Stimulated activated naive CD8-positive, alpha-beta T cell treated with anti-CD3 and anti-CD28 coated beads, Interleukin-15, Interleukin-2, amounts not matched to agents 100 ng/mL and 50 ng/mL, for 24 hours (primary cell): ENCODE results near the gene PKN1.

ENCODE experiments used
- H3K27ac Mint-ChIP-seq: one replicate; pipeline ENCODE4 v1.8.0; 2021; ENCODE audit warnings: mild to moderate bottlenecking, mixed read lengths
- H3K27me3 Mint-ChIP-seq: one replicate; pipeline ENCODE4 v1.8.0; 2021; ENCODE audit warnings: mixed read lengths
- H3K36me3 Mint-ChIP-seq: one replicate; pipeline ENCODE4 v1.8.0; 2021; ENCODE audit warnings: low read depth, mixed read lengths
- H3K4me1 Mint-ChIP-seq: one replicate; pipeline ENCODE4 v1.8.0; 2021; ENCODE audit warnings: low read depth, mixed read lengths
- H3K4me3 Mint-ChIP-seq: one replicate; pipeline ENCODE4 v1.8.0; 2021; ENCODE audit warnings: mild to moderate bottlenecking, mixed read lengths
- H3K9me3 Mint-ChIP-seq: one replicate; pipeline ENCODE4 v1.8.0; 2021; ENCODE audit warnings: mixed read lengths

The PKN1 gene

GRCh38 chr19:14476327-14476672 lies 43.2 kb downstream of the PKN1 start:
- H3K4me1 Mint-ChIP-seq, result peaks cover 33% of the 10 kb centered on the region
- H3K27me3 Mint-ChIP-seq, result peaks cover 14% of the 10 kb centered on the region
- H3K27ac Mint-ChIP-seq, result no peak overlapping the region
- no peaks in the 10 kb centered on the region for H3K36me3 Mint-ChIP-seq
- H3K4me3 Mint-ChIP-seq, result no peak overlapping the region
- no peaks in the 10 kb centered on the region for H3K9me3 Mint-ChIP-seq

- Mint-ChIP-seq H3K27me3 (peaks cover 14% of the 10 kb centered on the region), H3K4me3 (no peak overlapping the region), H3K4me1 (peaks cover 33% of the 10 kb centered on the region), H3K27ac (peak overlapping the region; percentile 43), H3K9me3 (no peaks in the 10 kb centered on the region), H3K36me3 (no peaks in the 10 kb centered on the region)
These were observed 43.7 kb downstream of the PKN1 start for GRCh38 chr19:14476673-14477401.

DNA sequence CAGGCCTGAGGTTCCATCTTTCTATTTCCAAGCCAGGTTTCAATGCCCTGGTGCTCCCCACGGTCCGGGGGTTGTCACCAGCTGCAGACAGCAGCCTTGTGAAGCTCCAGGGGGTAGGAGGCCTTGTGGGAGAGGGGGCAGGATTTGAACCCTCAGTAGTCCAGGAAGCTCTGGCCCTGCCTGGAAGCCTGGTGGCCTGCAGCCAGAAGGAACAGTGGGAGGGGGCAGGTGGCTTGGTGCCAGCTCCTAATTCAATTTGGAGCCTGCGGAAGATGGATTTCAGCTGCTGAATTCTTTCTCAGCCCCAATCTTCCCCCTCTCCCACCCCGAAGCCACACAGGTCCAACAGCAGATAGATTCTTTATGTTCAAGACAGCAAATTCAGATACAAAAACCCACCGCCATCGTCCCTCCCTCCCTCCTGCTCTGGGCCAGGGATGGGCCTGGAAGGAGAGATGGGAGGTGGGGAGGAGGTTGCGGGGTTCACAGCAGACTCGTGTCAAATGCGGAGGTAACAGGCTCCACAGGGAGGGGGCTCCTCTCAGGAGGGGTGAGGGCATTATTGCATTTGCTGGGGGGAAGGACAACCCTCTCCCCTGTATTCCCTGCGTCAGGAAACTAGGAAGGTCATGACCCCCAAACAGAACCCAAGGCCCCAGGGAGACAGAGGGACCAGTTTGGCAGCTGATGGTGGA lies 44.5 kb downstream of the PKN1 start:
- H3K4me3 Mint-ChIP-seq, result no peak overlapping the region
- H3K9me3 Mint-ChIP-seq, result no peaks in the 10 kb centered on the region
- peaks cover 33% of the 10 kb centered on the region for H3K4me1 Mint-ChIP-seq
- H3K27me3 Mint-ChIP-seq, result peaks cover 14% of the 10 kb centered on the region
- no peaks in the 10 kb centered on the region for H3K36me3 Mint-ChIP-seq
- H3K27ac Mint-ChIP-seq, result no peak overlapping the region

GRCh38 chr19:14478113-14478545 lies 45.0 kb downstream of the PKN1 start:
- Mint-ChIP-seq H3K27me3 (peaks cover 10% of the 10 kb centered on the region), H3K4me1 (peaks cover 29% of the 10 kb centered on the region), H3K9me3 (no peaks in the 10 kb centered on the region), H3K27ac (no peak overlapping the region), H3K4me3 (no peak overlapping the region), H3K36me3 (no peaks in the 10 kb centered on the region)

DNA sequence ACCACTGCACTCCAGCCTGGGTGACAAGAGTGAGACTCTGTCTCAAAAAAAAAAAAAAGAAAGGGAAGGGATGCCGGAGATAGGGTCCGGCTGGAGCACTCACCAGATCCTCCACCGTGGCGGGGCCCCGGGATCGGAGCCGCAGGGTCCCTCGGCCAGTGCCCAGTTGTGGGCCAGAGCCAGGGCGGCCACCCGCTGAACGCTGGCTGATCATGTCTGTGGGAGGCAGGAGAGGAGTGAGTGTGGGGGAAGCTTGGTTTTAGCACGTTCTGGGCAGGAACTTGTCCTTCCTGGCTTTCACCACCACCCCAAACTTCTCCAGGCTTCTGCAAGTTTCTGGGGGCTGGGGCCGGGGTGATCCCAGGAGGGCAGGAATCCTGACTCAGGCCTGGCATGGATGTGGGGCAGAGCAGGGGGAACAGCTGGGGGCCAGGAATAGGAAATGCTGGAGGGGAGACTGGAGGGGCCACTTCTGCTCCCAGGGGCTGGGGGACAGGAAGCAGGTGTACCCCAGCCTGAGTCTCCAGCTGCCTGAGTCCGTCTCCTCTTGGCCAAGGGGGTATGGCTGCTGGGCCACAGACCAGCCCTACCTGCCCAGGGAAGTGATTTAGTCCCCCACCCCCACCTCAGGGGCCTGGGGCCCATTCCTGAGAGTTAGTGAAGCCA lies 46.3 kb downstream of the PKN1 start:
- no peaks in the 10 kb centered on the region for H3K36me3 Mint-ChIP-seq

DNA sequence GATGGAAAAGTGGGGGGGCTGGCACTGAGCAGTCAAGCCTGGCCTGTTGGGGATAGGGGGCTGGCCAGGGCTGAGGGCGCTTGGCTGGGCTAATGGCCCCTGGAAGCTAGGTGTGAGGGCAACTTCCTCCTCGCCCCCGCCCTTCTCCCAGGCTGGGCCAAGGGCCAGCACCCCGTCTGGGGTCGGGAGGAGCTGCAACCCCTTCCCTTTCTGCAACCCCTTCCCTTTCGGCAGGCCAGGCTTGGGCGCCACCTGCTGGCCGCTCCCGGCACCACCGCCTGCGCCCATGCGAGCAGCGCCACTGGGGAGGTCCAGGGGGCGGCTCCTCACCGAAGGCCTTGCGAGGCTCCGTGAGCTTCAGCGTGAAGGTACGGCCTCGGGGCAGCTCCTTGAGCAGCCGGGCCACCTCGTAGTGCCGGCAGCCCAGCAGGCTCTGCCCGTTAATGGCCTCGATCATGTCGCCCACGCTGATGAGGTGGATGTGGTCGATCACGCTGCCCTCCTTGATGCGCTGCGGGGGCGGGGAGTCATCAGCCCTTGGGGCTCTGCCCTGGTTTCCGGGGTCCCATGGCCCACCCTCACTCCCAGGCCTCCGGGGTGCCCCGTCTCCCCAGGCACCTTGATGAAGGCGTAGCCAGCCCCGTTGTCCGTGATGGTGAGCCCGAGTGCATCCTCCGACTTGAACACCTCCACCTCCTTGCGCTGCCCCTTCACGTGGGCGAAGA lies 47.0 kb downstream of the PKN1 start:
- H3K4me1 Mint-ChIP-seq, result peaks cover 21% of the 10 kb centered on the region
- H3K9me3 Mint-ChIP-seq, result no peaks in the 10 kb centered on the region
- H3K36me3 Mint-ChIP-seq, result no peaks in the 10 kb centered on the region
- no peaks in the 10 kb centered on the region for H3K27me3 Mint-ChIP-seq
- no peak overlapping the region for H3K27ac Mint-ChIP-seq
- no peak overlapping the region for H3K4me3 Mint-ChIP-seq

More for the DNA sequence above, 46.3 kb downstream of the PKN1 start:
- Mint-ChIP-seq H3K9me3 (no peaks in the 10 kb centered on the region), H3K4me1 (peaks cover 26% of the 10 kb centered on the region), H3K27ac (no peak overlapping the region), H3K4me3 (no peak overlapping the region), H3K27me3 (peaks cover 5% of the 10 kb centered on the region)

DNA sequence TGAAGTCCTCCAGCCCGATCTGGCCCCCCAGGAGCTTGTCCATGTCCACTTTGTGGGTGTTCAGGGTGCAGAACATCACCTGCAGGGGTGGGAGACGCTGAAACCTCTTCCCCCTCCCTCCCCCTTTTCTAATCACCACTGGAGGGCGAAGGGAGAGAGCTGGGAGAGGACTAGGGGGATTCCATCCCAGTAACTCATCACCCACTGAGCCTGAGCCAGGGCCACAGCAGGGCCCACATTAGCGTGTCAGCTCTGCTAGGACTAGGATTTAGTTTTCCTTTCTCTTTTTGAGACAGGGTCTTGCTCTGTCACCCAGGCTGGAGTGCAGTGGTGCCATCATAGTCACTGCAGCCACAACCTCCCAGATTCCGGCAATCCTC lies 47.6 kb downstream of the PKN1 start:
- no peaks in the 10 kb centered on the region for H3K27me3 Mint-ChIP-seq
- H3K36me3 Mint-ChIP-seq, result no peaks in the 10 kb centered on the region
- H3K27ac Mint-ChIP-seq, result no peak overlapping the region
- H3K9me3 Mint-ChIP-seq, result no peaks in the 10 kb centered on the region
- H3K4me3 Mint-ChIP-seq, result no peak overlapping the region
- H3K4me1 Mint-ChIP-seq, result peaks cover 16% of the 10 kb centered on the region

GRCh38 chr19:14482172-14482941 lies 49.3 kb downstream of the PKN1 start:
- no peaks in the 10 kb centered on the region for H3K27me3 Mint-ChIP-seq
- no peak overlapping the region for H3K4me3 Mint-ChIP-seq
- no peaks in the 10 kb centered on the region for H3K9me3 Mint-ChIP-seq
- H3K27ac Mint-ChIP-seq, result no peak overlapping the region
- H3K4me1 Mint-ChIP-seq, result peaks cover 10% of the 10 kb centered on the region
- no peaks in the 10 kb centered on the region for H3K36me3 Mint-ChIP-seq

DNA sequence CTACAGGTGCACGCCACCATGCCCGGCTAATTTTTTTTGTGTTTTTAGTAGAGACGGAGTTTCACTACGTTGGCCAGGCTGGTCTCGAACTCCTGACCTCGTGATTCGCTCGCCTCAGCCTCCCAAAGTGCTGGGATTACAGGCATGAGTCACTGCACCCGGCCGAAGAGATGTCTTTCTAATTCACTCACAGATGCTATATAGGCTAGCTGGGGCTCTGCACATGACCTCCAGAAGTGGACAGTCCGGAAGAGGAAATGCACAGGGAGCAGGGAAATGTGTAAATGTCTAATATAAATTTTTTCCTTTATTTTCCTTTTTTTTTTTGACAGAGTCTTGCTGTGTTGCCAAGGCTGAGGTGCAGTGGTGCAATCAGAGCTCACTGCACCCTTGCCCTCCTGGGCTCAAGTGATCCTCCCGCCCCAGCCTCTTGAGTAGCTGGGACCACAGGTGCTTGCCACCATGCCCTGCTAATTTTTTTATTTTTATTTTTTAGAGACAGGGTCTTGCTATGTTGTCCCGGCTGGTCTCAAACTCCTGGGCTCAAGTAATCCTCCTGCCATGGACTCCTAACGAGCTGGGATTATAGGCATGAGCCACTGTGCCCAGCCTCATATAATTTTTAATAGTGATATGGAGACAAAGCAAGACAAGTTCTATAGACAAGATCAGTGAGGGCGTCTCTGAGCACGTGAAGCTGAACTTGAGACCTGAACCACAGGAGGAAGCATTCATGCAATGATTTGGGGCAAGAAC lies 54.4 kb downstream of the PKN1 start:
- Mint-ChIP-seq H3K4me1 (peaks cover 5% of the 10 kb centered on the region), H3K36me3 (peaks cover 4% of the 10 kb centered on the region), H3K9me3 (no peaks in the 10 kb centered on the region), H3K27ac (no peak overlapping the region), H3K27me3 (no peaks in the 10 kb centered on the region), H3K4me3 (no peak overlapping the region)

DNA sequence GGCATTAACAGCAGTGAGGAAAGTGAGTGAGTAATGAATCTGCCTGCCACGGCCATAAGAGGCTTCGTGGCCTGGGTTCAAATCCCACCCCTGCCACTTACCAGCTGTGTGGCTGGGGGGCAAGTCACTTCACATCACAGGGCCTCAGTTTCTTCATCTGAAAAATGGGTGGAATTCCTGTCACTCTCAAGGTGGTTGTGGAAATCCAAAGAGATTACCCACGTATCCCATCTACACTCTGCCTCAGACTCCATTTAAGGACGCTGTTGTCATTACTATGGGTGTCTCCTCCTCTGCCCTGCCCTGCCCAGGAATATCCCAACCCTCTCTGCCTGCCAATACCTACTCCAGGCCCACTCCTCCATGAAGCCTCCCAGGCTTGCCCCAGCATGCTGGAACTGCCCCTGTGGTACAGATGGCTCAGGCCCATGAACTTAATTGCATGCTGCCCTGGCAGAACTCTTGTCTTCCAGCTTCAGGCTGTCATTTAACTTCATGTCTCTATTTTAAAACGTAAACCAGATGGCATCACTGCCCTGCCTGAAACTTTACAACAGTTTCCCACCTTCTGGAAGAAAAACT lies 59.7 kb downstream of the PKN1 start:
- no peak overlapping the region for H3K4me3 Mint-ChIP-seq
- no peak overlapping the region for H3K27ac Mint-ChIP-seq
- peaks cover 4% of the 10 kb centered on the region for H3K36me3 Mint-ChIP-seq
- H3K4me1 Mint-ChIP-seq, result peaks cover 12% of the 10 kb centered on the region
- no peaks in the 10 kb centered on the region for H3K9me3 Mint-ChIP-seq
- no peaks in the 10 kb centered on the region for H3K27me3 Mint-ChIP-seq

DNA sequence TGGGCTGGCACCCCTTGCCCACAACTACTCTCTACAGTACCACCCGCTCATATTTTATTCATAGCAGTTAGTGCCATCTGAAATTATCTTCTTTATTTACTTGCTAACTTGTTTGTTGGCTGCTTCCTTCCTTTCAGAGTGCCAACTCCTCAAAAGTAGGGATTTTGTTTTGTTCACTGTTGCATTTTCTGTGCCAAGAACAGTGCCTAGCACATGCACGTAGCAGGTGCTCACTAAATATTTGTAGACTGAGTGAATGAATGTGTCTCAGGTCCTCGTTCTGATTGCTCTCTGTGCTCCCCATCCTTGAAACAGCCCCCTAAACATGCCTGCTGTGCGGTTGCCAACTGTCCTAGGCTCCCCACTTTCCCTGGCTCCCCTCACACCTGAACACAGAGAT lies 61.3 kb downstream of the PKN1 start:
- H3K4me1 Mint-ChIP-seq, result peaks cover 12% of the 10 kb centered on the region
- no peaks in the 10 kb centered on the region for H3K9me3 Mint-ChIP-seq
- no peak overlapping the region for H3K27ac Mint-ChIP-seq
- peaks cover 4% of the 10 kb centered on the region for H3K36me3 Mint-ChIP-seq
- H3K27me3 Mint-ChIP-seq, result no peaks in the 10 kb centered on the region
- H3K4me3 Mint-ChIP-seq, result peak overlapping the region; percentile 49

DNA sequence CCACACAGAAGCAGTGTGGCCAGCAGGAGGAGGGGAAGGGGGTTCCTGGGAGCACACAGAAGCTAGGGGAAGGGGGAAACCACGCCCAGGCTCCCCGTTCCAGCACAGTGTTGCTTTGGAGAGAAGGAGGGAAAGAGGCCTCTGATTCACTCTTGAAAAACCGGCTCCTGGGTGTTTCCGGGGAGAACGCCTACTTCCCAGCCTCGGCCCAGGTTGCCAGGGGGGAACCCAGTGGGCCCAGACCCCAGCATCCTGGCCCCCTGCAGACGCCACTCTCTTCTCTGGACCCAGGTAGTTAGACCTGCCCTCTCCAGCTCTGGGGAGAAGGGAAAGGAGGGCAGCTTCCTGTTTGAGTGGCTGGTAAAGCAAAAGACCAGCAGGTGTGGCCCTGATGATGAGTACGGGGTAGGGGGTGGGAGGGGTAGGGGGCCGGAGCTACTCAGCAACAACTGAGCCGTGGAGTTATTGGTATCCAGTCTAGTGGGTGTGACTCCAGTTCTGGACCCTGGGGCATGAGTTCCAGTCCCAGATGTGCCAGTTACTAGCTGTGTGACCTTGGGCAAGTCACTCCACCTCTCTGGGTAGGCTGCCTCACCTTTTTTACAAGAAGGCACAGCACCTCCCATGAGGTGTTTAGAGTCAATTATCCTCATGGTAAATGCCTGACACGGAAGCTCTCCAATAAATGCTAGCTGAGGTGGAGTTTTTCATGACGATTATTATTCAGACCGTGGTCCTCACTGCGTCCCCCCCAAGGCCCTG lies 62.0 kb downstream of the PKN1 start:
- H3K36me3 Mint-ChIP-seq, result peaks cover 4% of the 10 kb centered on the region
- H3K27me3 Mint-ChIP-seq, result no peaks in the 10 kb centered on the region
- H3K27ac Mint-ChIP-seq, result peak overlapping the region; percentile 76
- peaks cover 12% of the 10 kb centered on the region for H3K4me1 Mint-ChIP-seq
- H3K4me3 Mint-ChIP-seq, result peak overlapping the region; percentile 85
- H3K9me3 Mint-ChIP-seq, result no peaks in the 10 kb centered on the region

GRCh38 chr19:14495672-14496028 lies 62.5 kb downstream of the PKN1 start:
- no peaks in the 10 kb centered on the region for H3K27me3 Mint-ChIP-seq
- H3K4me1 Mint-ChIP-seq, result peaks cover 12% of the 10 kb centered on the region
- H3K27ac Mint-ChIP-seq, result peak overlapping the region; percentile 76
- peaks cover 4% of the 10 kb centered on the region for H3K36me3 Mint-ChIP-seq
- no peaks in the 10 kb centered on the region for H3K9me3 Mint-ChIP-seq
- peak overlapping the region; percentile 85 for H3K4me3 Mint-ChIP-seq
